Measurements from ENCODE around the gene MAML2. TPM values are rescaled to one million over a fixed set of nuclear protein-coding genes. Genes with fewer than 3 reads are reported as not detected.

Gene MAML2
- total RNA-seq, 4 donors from 2014 or later = 20.0 to 33.7 (median 23.2) TPM

- no peaks in the 10 kb centered on the region for H3K27me3 ChIP-seq
- no peaks in the 10 kb centered on the region for H3K9me3 ChIP-seq
- H3K27ac ChIP-seq (replicated peaks in 1 of 4) = peak overlapping the region in 2 of 4 donors; percentile 8 to 25
- H3K36me3 ChIP-seq = no peaks in the 10 kb centered on the region
- intact Hi-C loops (cut with DNase I) = no loop called here
- DNase-seq (ENCODE audit: extremely low spot score) = no peak
- H3K4me3 ChIP-seq = no peak overlapping the region
- peaks cover 7 to 34% (median 30%) of the 10 kb centered on the region in 4 donors for H3K4me1 ChIP-seq
- no peak for TF ChIP-seq CTCF (IDR thresholded peaks at IDR 0.05)
- no peak for TF ChIP-seq POLR2A (IDR thresholded peaks at IDR 0.05; ENCODE audit: low read depth)
- no peak for TF ChIP-seq EP300 (IDR thresholded peaks at IDR 0.05)
- TF ChIP-seq POLR2AphosphoS5 (IDR thresholded peaks at IDR 0.05) = no peak
These were observed 65.3 kb downstream of the MAML2 start for GRCh38 chr11:96277696-96278038.

- Histone ChIP-seq H3K36me3 (no peaks in the 10 kb centered on the region), H3K27ac (replicated peaks in 1 of 4) (no peak overlapping the region), H3K27me3 (no peaks in the 10 kb centered on the region), H3K4me3 (no peak overlapping the region), H3K4me1 (peaks cover 7 to 37% (median 33%) of the 10 kb centered on the region in 4 donors), H3K9me3 (no peaks in the 10 kb centered on the region)
- intact Hi-C loops (cut with DNase I) = no loop called here
- 80% methylated on average over 5 of the region's 5 CpGs for WGBS
- TF ChIP-seq POLR2AphosphoS5 (IDR thresholded peaks at IDR 0.05) = no peak
- no peak for TF ChIP-seq POLR2A (IDR thresholded peaks at IDR 0.05; ENCODE audit: low read depth)
- no peak for TF ChIP-seq EP300 (IDR thresholded peaks at IDR 0.05)
- TF ChIP-seq CTCF (IDR thresholded peaks at IDR 0.05) = no peak
- DNase-seq (ENCODE audit: extremely low spot score) = no peak
These were observed 66.2 kb downstream of the MAML2 start for GRCh38 chr11:96276836-96277235.

GRCh38 chr11:96275801-96276594, 67.0 kb downstream of the MAML2 start:
- TF ChIP-seq POLR2AphosphoS5 (IDR thresholded peaks at IDR 0.05) = no peak
- no peak for TF ChIP-seq EP300 (IDR thresholded peaks at IDR 0.05)
- no peak for TF ChIP-seq CTCF (IDR thresholded peaks at IDR 0.05)
- TF ChIP-seq POLR2A (IDR thresholded peaks at IDR 0.05; ENCODE audit: low read depth) = no peak
- H3K36me3 ChIP-seq = peaks cover 0 to 2% (median 0%) of the 10 kb centered on the region in 4 donors
- no peak overlapping the region for H3K27ac ChIP-seq (replicated peaks in 1 of 4)
- intact Hi-C loops (cut with DNase I) = no loop called here
- no peak overlapping the region for H3K4me3 ChIP-seq
- H3K4me1 ChIP-seq = peaks cover 7 to 37% (median 33%) of the 10 kb centered on the region in 4 donors
- 77% methylated on average over 5 of the region's 5 CpGs for WGBS
- H3K9me3 ChIP-seq = no peaks in the 10 kb centered on the region
- no peak for DNase-seq (ENCODE audit: extremely low spot score)
- H3K27me3 ChIP-seq = no peaks in the 10 kb centered on the region

- no peak overlapping the region for H3K27ac ChIP-seq (replicated peaks in 1 of 4)
- no peak overlapping the region for H3K4me3 ChIP-seq
- no peaks in the 10 kb centered on the region for H3K9me3 ChIP-seq
- intact Hi-C loops (cut with DNase I) = no loop called here
- 92% methylated on average over 1 of the region's 1 CpG for WGBS
- no peaks in the 10 kb centered on the region for H3K27me3 ChIP-seq
- peaks cover 3 to 21% (median 17%) of the 10 kb centered on the region in 4 donors for H3K4me1 ChIP-seq
- peaks cover 0 to 6% (median 0%) of the 10 kb centered on the region in 4 donors for H3K36me3 ChIP-seq
- DNase-seq (ENCODE audit: extremely low spot score) = no peak
- TF ChIP-seq CTCF (IDR thresholded peaks at IDR 0.05) = no peak
- no peak for TF ChIP-seq EP300 (IDR thresholded peaks at IDR 0.05)
- TF ChIP-seq POLR2A (IDR thresholded peaks at IDR 0.05; ENCODE audit: low read depth) = no peak
- TF ChIP-seq POLR2AphosphoS5 (IDR thresholded peaks at IDR 0.05) = no peak
These were observed 69.5 kb downstream of the MAML2 start for GRCh38 chr11:96273507-96273906.

Data from esophagus muscularis mucosa (tissue), 4 donors.